K562 (cell line): Measurements from ENCODE around the gene NPB.
A peak's percentile ranks its signal among the peaks of the same experiment; 100 is the strongest.

Experiments
- ADNP ChIP-seq: fragments of 200-800 bp; sonication (Bioruptor generic); IDR thresholded peaks from 2 replicates; pipeline ENCODE4 v1.6.1; 2016; ENCODE audit warnings: missing genetic modification characterization, missing compliant biosample characterization
- BRCA1 ChIP-seq, 2 experiments: fragments of 450-650 bp in 1 of 2; sonication (generic) in 1 of 2; formaldehyde crosslinking in 1 of 2; IDR thresholded peaks; 2 replicates each; pipeline versions ENCODE4 v1.5.0 to v1.6.1; 2017 to 2020; ENCODE audit warnings: mild to moderate bottlenecking in 1 of 2, missing genetic modification reagents in 1 of 2
- CEBPB ChIP-seq: fragments of 450-650 bp; IDR thresholded peaks from 2 replicates; pipeline ENCODE4 v1.6.1; 2016; ENCODE audit warnings: missing genetic modification characterization, missing compliant biosample characterization
- DMBX1 ChIP-seq: fragments of 250-450 bp; sonication (Bioruptor Pico); IDR thresholded peaks from 2 replicates; pipeline ENCODE4 v1.8.0; 2022; ENCODE audit warnings: inconsistent platforms, mild to moderate bottlenecking, moderate library complexity, borderline replicate concordance
- MTA3 ChIP-seq: fragments of 450-650 bp; formaldehyde crosslinking; IDR thresholded peaks from 2 replicates; pipeline ENCODE4 v1.6.1; 2017; ENCODE audit warnings: mild to moderate bottlenecking, borderline replicate concordance
- MTF1 ChIP-seq: fragments of 250-450 bp; sonication (Bioruptor Pico); IDR thresholded peaks from 2 replicates; pipeline ENCODE4 v1.9.0; 2021; ENCODE audit warnings: moderate library complexity, mild to moderate bottlenecking, inconsistent platforms, borderline replicate concordance
- PHF8 ChIP-seq: fragments of 200-600 bp; sonication (generic); IDR thresholded peaks from 2 replicates; pipeline ENCODE4 v1.6.1; 2012; ENCODE audit warnings: mixed run types, mild to moderate bottlenecking, inconsistent platforms, low read length, moderate library complexity, borderline replicate concordance
- POLR2A ChIP-seq: fragments of 450-650 bp; conservative IDR thresholded peaks from 2 replicates; pipeline ENCODE4 v1.6.1; 2016
- SMAD1 ChIP-seq: fragments of 150-350 bp; IDR thresholded peaks from 2 replicates; pipeline ENCODE4 v1.6.1; 2014; ENCODE audit warnings: low read length, low read depth; ENCODE audit not compliant: partially characterized antibody
- TF ChIP-seq, protein P1 (sequence below), 3 experiments: IDR thresholded peaks in 2 of 3; conservative IDR thresholded peaks in 1 of 3; 2 replicates each; pipeline ENCODE4 v1.5.1; 2011 to 2012; ENCODE audit warnings: low read length in 3 of 3, mild to moderate bottlenecking in 3 of 3, control low read depth in 2 of 3, improper control_type of control experiment in 1 of 3, inconsistent platforms in 1 of 3, low read depth in 1 of 3, mixed read lengths in 1 of 3, moderate library complexity in 1 of 3; ENCODE audit not compliant: insufficient read depth in 2 of 3
- TF ChIP-seq, protein P2 (sequence below): fragments of 250-450 bp; sonication (Bioruptor Pico); IDR thresholded peaks from 2 replicates; pipeline ENCODE4 v1.5.0; 2021; ENCODE audit warnings: mild to moderate bottlenecking, borderline replicate concordance
- TF ChIP-seq, protein P3 (sequence below): fragments of 250-450 bp; sonication (Bioruptor Pico); IDR thresholded peaks from 2 replicates; pipeline ENCODE4 v1.5.0; 2021

DNA sequence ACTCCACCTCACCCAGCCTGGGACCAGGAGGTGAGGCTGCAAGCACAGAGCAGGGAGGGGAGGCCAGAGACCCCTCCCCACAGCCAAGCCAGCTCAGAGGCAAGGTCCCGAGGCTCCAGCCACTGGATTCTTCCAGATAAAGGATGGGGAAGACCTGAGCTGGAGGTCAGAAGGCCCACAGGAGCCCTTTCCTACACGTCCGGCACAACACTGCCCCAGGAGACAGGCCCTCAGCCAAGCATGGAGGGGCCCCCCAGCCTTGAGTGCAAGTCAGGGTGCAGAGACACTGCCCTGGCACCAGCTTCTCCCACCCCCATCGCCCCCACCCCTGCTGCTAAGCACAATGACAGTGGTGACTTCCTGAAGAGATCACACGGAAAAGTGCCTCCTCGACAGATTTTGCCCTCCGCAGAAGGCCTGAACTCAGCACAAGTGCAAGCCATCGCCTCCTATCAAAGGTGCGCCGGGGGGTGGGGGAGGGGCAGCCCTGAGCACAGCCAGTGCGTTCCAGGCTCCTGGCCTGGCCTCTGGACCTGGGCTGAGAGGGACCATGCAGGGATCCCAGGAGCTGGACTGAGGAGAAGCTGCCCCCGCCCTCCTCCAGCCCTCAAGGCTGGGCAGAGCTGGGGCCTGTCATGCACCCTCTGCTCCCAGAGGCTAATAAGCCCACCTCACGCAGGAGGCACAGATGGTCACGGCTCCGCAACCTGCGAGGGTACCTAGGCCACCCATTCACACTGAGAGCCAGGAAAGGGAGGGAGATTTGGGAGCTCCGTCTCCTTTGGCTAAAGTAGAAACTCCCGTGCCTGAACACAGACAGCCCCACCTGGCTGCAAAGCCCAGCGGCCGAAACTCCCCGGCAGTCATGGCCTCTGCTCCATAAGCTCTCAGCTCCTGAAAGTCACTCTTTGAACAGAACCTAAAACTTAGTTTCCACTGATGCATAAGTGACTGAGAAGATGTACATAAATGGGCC, 22.8 kb downstream of the NPB start:
- TF ChIP-seq POLR2A (no peak), MTF1 (no peak), SMAD1 (no peak), ADNP (tag) (no peak), DMBX1 (CRISPR knock-in tag) (no peak), MTA3 (no peak), CEBPB (no peak), BRCA1 (IDR thresholded peaks at IDR 0.05) (no peak), BRCA1 (CRISPR knock-in tag; IDR thresholded peaks at IDR 0.05) (no peak), PHF8 (no peak)
- TF ChIP-seq, protein P1, sequence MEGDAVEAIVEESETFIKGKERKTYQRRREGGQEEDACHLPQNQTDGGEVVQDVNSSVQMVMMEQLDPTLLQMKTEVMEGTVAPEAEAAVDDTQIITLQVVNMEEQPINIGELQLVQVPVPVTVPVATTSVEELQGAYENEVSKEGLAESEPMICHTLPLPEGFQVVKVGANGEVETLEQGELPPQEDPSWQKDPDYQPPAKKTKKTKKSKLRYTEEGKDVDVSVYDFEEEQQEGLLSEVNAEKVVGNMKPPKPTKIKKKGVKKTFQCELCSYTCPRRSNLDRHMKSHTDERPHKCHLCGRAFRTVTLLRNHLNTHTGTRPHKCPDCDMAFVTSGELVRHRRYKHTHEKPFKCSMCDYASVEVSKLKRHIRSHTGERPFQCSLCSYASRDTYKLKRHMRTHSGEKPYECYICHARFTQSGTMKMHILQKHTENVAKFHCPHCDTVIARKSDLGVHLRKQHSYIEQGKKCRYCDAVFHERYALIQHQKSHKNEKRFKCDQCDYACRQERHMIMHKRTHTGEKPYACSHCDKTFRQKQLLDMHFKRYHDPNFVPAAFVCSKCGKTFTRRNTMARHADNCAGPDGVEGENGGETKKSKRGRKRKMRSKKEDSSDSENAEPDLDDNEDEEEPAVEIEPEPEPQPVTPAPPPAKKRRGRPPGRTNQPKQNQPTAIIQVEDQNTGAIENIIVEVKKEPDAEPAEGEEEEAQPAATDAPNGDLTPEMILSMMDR (IDR thresholded peaks at IDR 0.05 in 2 of 3, conservative IDR thresholded peaks at IDR 0.05 in 1 of 3; ENCODE audit: insufficient read depth in 2 of 3, low read depth in 1 of 3, low read length in 3 of 3), result peak in 2 of 3 experiments; percentile 16 to 23; a peak in 1 of 6 replicates
- TF ChIP-seq, protein P2, sequence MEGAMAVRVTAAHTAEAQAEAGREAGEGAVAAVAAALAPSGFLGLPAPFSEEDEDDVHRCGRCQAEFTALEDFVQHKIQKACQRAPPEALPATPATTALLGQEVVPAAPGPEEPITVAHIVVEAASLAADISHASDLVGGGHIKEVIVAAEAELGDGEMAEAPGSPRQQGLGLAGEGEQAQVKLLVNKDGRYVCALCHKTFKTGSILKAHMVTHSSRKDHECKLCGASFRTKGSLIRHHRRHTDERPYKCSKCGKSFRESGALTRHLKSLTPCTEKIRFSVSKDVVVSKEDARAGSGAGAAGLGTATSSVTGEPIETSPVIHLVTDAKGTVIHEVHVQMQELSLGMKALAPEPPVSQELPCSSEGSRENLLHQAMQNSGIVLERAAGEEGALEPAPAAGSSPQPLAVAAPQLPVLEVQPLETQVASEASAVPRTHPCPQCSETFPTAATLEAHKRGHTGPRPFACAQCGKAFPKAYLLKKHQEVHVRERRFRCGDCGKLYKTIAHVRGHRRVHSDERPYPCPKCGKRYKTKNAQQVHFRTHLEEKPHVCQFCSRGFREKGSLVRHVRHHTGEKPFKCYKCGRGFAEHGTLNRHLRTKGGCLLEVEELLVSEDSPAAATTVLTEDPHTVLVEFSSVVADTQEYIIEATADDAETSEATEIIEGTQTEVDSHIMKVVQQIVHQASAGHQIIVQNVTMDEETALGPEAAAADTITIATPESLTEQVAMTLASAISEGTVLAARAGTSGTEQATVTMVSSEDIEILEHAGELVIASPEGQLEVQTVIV (CRISPR knock-in tag), result no peak
- TF ChIP-seq, protein P3, sequence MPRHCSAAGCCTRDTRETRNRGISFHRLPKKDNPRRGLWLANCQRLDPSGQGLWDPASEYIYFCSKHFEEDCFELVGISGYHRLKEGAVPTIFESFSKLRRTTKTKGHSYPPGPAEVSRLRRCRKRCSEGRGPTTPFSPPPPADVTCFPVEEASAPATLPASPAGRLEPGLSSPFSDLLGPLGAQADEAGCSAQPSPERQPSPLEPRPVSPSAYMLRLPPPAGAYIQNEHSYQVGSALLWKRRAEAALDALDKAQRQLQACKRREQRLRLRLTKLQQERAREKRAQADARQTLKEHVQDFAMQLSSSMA (CRISPR knock-in tag), result no peak
